OCI-LY7 (cell line): ENCODE measurements around the gene STPG3.

Source experiments
- EZH2phosphoT487 ChIP-seq: fragments of 200-600 bp; sonication (generic); IDR thresholded peaks from 2 replicates; pipeline ENCODE4 v1.6.1; 2018; ENCODE audit warnings: low read depth, borderline replicate concordance, mild to moderate bottlenecking, mixed run types, antibody characterized with exemption, low read length, moderate library complexity, mixed read lengths
- TF ChIP-seq, protein P1 (sequence below): fragments of 200-600 bp; sonication (generic); conservative IDR thresholded peaks from 2 replicates; pipeline ENCODE4 v1.5.1; 2014; ENCODE audit warnings: mild to moderate bottlenecking, antibody characterized with exemption, low read length, moderate library complexity, mixed read lengths

DNA sequence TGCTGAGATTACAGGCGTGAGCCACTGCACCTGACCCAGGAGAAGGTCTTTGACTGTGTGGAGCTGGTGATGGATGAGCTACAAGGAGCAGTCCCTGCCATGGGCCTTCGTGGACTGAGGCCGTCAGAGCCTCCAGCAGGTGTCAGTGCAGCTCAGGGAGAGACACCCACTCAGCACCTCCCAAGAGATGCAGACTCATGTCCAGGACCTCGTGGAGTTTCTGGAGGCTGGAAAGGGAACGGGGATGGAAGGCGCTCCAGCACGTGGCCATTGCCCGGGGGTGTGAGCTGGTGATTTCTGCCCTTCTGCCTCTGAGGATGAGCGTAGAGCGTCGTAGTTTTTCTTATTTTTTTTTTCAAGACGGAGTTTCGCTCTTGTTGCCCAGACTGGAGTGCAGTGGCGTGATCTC lies 35.9 kb downstream of the STPG3 start:
- no peak for TF ChIP-seq EZH2phosphoT487
- TF ChIP-seq, protein P1, sequence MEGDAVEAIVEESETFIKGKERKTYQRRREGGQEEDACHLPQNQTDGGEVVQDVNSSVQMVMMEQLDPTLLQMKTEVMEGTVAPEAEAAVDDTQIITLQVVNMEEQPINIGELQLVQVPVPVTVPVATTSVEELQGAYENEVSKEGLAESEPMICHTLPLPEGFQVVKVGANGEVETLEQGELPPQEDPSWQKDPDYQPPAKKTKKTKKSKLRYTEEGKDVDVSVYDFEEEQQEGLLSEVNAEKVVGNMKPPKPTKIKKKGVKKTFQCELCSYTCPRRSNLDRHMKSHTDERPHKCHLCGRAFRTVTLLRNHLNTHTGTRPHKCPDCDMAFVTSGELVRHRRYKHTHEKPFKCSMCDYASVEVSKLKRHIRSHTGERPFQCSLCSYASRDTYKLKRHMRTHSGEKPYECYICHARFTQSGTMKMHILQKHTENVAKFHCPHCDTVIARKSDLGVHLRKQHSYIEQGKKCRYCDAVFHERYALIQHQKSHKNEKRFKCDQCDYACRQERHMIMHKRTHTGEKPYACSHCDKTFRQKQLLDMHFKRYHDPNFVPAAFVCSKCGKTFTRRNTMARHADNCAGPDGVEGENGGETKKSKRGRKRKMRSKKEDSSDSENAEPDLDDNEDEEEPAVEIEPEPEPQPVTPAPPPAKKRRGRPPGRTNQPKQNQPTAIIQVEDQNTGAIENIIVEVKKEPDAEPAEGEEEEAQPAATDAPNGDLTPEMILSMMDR: peak; percentile 77
